GDM1 (cell line): ENCODE measurements around the gene TYW1B.
"Not testable (repeated sequence)": the region's sequence is repeated elsewhere in the genome, so short reads cannot be mapped to it uniquely, and the experiment has no call there.

Experiments used
- DNase-seq: peaks from one replicate; lab custom pipeline; 2025; lab: John Stamatoyannopoulos, UW

The TYW1B gene

GRCh38 chr7:72559546-72559945 lies 268.5 kb downstream of the TYW1B start:
- not testable (repeated sequence) for DNase-seq

- not testable (repeated sequence) for DNase-seq
Observed at GRCh38 chr7:72556733-72557132, 271.3 kb downstream of the TYW1B start.

DNA sequence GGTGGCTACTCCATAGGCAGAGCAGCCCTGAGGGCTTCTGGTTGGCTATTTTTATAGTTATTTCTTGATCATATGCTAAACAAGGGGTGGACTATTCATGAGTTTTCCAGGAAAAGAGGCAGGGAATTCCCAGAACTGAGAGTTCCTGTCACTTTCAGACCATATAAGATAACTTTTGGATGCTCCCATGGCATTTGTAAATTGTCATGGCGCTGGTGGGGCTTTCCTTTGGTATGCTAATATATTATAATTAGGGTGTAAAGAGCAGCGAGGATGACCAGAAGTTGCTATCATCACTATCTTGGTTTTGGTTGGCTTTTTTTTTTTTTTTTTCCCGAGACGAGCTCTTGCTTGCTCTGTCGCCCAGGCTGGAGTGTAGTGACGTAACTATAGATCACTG lies 272.8 kb downstream of the TYW1B start:
- not testable (repeated sequence) for DNase-seq

DNA sequence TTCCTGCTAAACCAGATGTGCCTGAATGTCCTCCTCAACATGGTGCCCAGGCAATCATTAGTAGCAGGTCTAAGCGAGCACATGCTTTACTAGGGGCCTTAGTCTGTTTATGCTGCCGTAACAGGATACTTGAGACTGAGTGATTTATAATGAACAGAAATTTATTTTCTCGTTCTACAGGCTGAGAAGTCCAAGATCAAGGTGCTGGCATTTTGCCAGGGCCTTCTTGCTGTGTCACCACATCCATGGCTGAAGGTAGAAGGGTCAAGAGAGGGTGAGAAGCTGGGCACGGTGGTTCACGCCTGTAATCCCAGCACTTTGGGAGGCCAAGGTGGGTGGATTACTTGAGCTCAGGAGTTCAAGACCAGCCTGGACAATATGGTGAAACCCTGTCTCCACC lies 273.6 kb downstream of the TYW1B start:
- DNase-seq: not testable (repeated sequence)

DNA sequence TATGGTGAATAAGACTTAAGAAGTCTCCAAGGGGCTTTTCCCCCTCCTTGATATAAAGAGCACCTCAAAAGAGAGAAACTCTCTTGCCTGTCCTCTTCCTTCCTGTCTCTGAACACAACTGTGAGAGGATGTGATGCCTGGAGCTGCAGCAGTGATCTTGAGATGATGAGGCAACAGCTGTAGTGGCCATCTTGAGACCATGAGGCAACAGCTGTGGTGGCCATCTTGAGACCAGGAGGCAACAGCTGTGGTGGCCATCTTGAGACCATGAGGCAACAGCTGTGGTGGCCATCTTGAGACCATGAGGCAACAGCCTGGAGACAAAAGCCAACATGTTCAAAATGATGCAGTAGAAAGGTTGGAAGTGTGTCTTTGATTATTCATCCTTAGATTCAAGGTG lies 277.5 kb downstream of the TYW1B start:
- not testable (repeated sequence) for DNase-seq

DNA sequence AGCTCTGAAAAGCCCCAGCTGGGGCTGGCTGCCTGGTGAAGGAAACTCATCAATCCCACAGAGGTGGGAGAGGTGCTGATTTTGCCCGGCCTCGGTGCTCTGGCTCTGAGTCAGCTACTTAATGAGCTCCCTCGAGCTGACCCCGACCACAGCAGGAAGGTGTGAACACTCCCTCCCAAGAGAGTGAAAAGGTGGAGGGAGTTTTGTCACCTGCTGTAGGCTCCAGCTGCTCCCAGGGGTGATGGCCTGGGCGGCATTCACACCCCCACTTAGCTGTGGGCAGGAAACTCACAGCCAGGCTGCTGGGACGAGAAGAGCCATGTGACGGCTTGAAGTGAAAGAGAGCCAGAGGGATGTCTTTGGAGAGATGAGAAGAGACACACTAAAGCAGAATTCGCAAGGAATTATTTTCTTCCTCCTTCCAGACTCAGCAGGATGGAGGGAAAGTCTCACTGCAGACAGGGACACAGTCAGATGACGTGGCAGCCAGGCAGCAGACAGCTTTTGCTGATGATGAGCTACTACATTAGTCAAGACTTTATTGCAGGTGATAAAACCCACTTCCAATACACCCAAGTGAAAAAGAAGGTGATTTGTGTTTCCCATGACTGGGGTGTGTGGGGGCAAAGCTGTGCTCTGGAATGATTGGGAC lies 281.3 kb downstream of the TYW1B start:
- not testable (repeated sequence) for DNase-seq

GRCh38 chr7:72544531-72544930 lies 283.5 kb downstream of the TYW1B start:
- DNase-seq: not testable (repeated sequence)

- DNase-seq: no peak
Observed at GRCh38 chr7:72540923-72541322, 287.1 kb downstream of the TYW1B start.

- DNase-seq: no peak
Observed at GRCh38 chr7:72540106-72540611, 287.8 kb downstream of the TYW1B start.

GRCh38 chr7:72539702-72540101 lies 288.3 kb downstream of the TYW1B start:
- no peak for DNase-seq

- DNase-seq: no peak
Observed at GRCh38 chr7:72538856-72539255, 289.1 kb downstream of the TYW1B start.

DNA sequence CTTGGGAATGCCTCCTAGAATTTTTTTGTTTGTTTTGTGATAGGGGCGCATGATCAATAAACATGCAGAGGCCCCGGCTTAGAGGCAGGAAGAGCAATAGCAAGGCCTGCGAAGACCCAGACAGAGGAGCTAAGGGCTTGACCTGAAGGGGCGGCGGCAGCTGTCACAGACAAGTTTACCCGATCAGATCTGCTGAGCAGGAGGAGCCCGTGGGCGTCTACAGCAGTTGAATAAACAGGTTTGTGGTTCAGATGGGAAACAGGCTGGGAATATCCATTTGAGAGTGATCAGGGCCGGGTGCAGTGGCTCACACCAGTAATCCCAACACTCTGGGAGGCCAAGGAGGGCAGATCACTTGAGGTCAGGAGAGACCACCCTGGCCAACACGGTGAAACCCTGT lies 289.9 kb downstream of the TYW1B start:
- DNase-seq: no peak

GRCh38 chr7:72536038-72536437 lies 292.0 kb downstream of the TYW1B start:
- not testable (repeated sequence) for DNase-seq

DNA sequence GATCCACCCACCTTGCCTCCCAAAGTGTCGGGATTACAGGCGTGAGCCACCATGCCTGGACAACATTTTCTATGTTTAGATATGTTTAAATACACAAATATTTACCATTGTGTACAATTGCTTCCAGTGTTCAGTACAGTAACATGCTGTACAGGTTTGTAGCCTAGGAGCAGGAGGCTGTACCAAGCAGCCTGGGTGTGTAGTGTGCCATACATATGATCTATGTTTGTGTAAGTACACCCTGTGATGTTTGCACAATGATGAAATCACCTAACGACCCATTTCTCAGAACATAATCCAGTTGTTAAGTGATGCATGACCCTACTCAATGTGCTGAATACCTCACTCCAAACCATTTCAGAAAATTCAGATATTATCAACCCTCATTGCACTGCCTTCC lies 297.0 kb downstream of the TYW1B start:
- DNase-seq: not testable (repeated sequence)
